Ishikawa (cell line): ENCODE results near the gene DNMT3B.

Experiments used
- CEBPB ChIP-seq: IDR thresholded peaks from 2 replicates; pipeline ENCODE4 v1.6.1; 2012
- CREB1 ChIP-seq: IDR thresholded peaks from 2 replicates; pipeline ENCODE4 v1.6.1; 2012; ENCODE audit warnings: low read depth
- EGR1 ChIP-seq: IDR thresholded peaks from 2 replicates; pipeline ENCODE4 v1.6.1; 2012
- EP300 ChIP-seq: IDR thresholded peaks from 2 replicates; pipeline ENCODE4 v1.6.1; 2012; ENCODE audit warnings: borderline replicate concordance
- FOXM1 ChIP-seq: IDR thresholded peaks from 2 replicates; pipeline ENCODE4 v1.6.1; 2012; ENCODE audit warnings: low read depth, borderline replicate concordance
- MAX ChIP-seq: IDR thresholded peaks from 2 replicates; pipeline ENCODE4 v1.6.1; 2012
- NFIC ChIP-seq: IDR thresholded peaks from 2 replicates; pipeline ENCODE4 v1.6.1; 2012
- RAD21 ChIP-seq: IDR thresholded peaks from 2 replicates; pipeline ENCODE4 v1.6.1; 2012; ENCODE audit warnings: low read depth
- REST ChIP-seq: IDR thresholded peaks from 2 replicates; pipeline ENCODE4 v1.6.1; 2012; ENCODE audit warnings: low read depth, mild to moderate bottlenecking
- TAF1 ChIP-seq: IDR thresholded peaks from 2 replicates; pipeline ENCODE4 v1.6.1; 2012; ENCODE audit warnings: low read depth, mild to moderate bottlenecking
- TCF12 ChIP-seq: IDR thresholded peaks from 2 replicates; pipeline ENCODE4 v1.6.1; 2012; ENCODE audit warnings: low read depth
- TEAD4 ChIP-seq: IDR thresholded peaks from 2 replicates; pipeline ENCODE4 v1.6.1; 2012
- USF1 ChIP-seq: IDR thresholded peaks from 2 replicates; pipeline ENCODE4 v1.6.1; 2012
- YY1 ChIP-seq: IDR thresholded peaks from 2 replicates; pipeline ENCODE4 v1.6.1; 2012; ENCODE audit warnings: low read depth
- ZBTB7A ChIP-seq: IDR thresholded peaks from 2 replicates; pipeline ENCODE4 v1.6.1; 2012; ENCODE audit warnings: low read depth

DNMT3B gene

GRCh38 chr20:32804022-32804715 lies 42.0 kb downstream of the DNMT3B start:
- TF ChIP-seq ZBTB7A, result no peak
- no peak for TF ChIP-seq RAD21

GRCh38 chr20:32804817-32805216 lies 42.6 kb downstream of the DNMT3B start:
- TF ChIP-seq TAF1 (no peak), MAX (no peak), NFIC (no peak), RAD21 (no peak), TEAD4 (no peak), FOXM1 (no peak), REST (no peak), CREB1 (no peak), EGR1 (no peak), EP300 (no peak), CEBPB (no peak)

- TF ChIP-seq TEAD4 (no peak), USF1 (no peak), TCF12 (no peak), YY1 (no peak), RAD21 (no peak), FOXM1 (no peak), MAX (no peak), CREB1 (no peak), ZBTB7A (no peak), TAF1 (no peak), CEBPB (no peak), NFIC (no peak), REST (no peak), EGR1 (no peak), EP300 (no peak)
These were observed 43.5 kb downstream of the DNMT3B start for GRCh38 chr20:32805721-32806120.

- no peak for TF ChIP-seq NFIC
- no peak for TF ChIP-seq MAX
- no peak for TF ChIP-seq TCF12
- no peak for TF ChIP-seq YY1
- TF ChIP-seq TAF1, result no peak
- TF ChIP-seq CEBPB, result no peak
- no peak for TF ChIP-seq USF1
- TF ChIP-seq TEAD4, result no peak
- no peak for TF ChIP-seq EP300
- TF ChIP-seq EGR1, result no peak
- TF ChIP-seq FOXM1, result no peak
These were observed 44.2 kb downstream of the DNMT3B start for GRCh38 chr20:32806356-32806755.

- TF ChIP-seq USF1 (no peak), CEBPB (no peak), TCF12 (no peak), FOXM1 (no peak), RAD21 (no peak), REST (no peak)
These were observed 45.5 kb downstream of the DNMT3B start for GRCh38 chr20:32807706-32808105.
